Fibroblast of villous mesenchyme (primary cell): ENCODE data around the gene DCLRE1C. TPM values are rescaled to one million over a fixed set of nuclear protein-coding genes. Genes with fewer than 3 reads are reported as not detected.

ENCODE experiments used
- DNase-seq: peaks from one replicate; pipeline ENCODE4 v3.0.0-alpha.2; 2010; ENCODE audit warnings: low read depth
- H3K4me3 ChIP-seq: 2 replicates; pipeline ENCODE4 v1.5.1; 2011; ENCODE audit warnings: low read depth, mild to moderate bottlenecking, low read length
- total RNA-seq: library from RNA; depleted of rRNA; stranded (reverse); fragments of >200 nt; gene quantifications from 2 replicates; pipeline ENCODE4 v1.2.3, GENCODE V29; 2012
- TF ChIP-seq, protein P1 (sequence below): IDR thresholded peaks from 2 replicates; pipeline ENCODE4 v1.5.1; 2012; ENCODE audit warnings: low read depth, mild to moderate bottlenecking, low read length; ENCODE audit not compliant: insufficient read depth

The DCLRE1C gene
- total RNA-seq, 1 donor, result 9.5 TPM

DNA sequence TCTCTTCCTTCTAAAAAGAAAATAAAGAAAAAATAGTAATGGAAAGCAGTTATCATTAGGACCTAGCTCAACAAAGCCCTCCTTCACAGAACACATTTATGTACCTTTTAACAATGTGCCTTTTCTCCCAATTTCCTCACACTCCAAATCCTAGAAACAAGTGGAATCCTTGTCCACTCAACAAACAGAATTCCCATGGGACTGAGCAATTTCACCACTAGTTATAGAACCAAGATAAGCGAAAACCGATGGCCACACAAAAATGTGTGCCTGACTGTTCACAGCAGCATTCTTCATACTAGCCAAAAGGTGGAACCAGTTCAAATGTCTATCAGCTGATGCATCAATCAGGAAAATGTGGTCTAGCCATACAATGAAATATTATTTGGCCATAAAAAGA is 17.3 kb downstream of the DCLRE1C start:
- no peak overlapping the region for H3K4me3 ChIP-seq
- TF ChIP-seq, protein P1, sequence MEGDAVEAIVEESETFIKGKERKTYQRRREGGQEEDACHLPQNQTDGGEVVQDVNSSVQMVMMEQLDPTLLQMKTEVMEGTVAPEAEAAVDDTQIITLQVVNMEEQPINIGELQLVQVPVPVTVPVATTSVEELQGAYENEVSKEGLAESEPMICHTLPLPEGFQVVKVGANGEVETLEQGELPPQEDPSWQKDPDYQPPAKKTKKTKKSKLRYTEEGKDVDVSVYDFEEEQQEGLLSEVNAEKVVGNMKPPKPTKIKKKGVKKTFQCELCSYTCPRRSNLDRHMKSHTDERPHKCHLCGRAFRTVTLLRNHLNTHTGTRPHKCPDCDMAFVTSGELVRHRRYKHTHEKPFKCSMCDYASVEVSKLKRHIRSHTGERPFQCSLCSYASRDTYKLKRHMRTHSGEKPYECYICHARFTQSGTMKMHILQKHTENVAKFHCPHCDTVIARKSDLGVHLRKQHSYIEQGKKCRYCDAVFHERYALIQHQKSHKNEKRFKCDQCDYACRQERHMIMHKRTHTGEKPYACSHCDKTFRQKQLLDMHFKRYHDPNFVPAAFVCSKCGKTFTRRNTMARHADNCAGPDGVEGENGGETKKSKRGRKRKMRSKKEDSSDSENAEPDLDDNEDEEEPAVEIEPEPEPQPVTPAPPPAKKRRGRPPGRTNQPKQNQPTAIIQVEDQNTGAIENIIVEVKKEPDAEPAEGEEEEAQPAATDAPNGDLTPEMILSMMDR, result no peak
- no peak for DNase-seq

DNA sequence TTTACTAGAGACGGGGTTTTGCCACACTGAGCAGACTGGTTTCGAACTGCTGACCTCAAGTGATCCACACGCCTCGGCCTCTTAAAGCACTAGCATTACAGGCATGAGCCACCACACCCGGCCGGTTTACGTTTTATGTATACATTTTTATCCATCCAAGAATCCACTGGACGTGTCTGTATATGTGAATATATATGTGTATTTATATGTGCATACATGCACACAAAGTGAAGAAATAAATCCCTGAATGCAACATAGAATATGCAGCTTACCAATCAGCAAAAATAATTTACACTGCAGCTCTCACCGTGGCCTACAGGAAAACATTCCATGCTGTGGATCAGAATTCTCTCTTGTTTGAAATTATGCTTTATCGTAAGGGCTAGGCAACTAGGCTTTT is 23.3 kb downstream of the DCLRE1C start:
- H3K4me3 ChIP-seq, result no peak overlapping the region
- DNase-seq, result no peak
- TF ChIP-seq, protein P1, result no peak

- H3K4me3 ChIP-seq, result no peak overlapping the region
- TF ChIP-seq, protein P1, result no peak
- DNase-seq, result no peak
These were observed 27.0 kb downstream of the DCLRE1C start for GRCh38 chr10:14926722-14927416.

GRCh38 chr10:14926061-14926470 is 27.8 kb downstream of the DCLRE1C start:
- TF ChIP-seq, protein P1, result no peak
- DNase-seq, result no peak
- no peak overlapping the region for H3K4me3 ChIP-seq

GRCh38 chr10:14925268-14925667 is 28.6 kb downstream of the DCLRE1C start:
- TF ChIP-seq, protein P1, result no peak
- DNase-seq, result no peak
- H3K4me3 ChIP-seq, result no peak overlapping the region

GRCh38 chr10:14924013-14924412 is 29.9 kb downstream of the DCLRE1C start:
- H3K4me3 ChIP-seq, result no peak overlapping the region
- TF ChIP-seq, protein P1, result no peak
- no peak for DNase-seq

DNA sequence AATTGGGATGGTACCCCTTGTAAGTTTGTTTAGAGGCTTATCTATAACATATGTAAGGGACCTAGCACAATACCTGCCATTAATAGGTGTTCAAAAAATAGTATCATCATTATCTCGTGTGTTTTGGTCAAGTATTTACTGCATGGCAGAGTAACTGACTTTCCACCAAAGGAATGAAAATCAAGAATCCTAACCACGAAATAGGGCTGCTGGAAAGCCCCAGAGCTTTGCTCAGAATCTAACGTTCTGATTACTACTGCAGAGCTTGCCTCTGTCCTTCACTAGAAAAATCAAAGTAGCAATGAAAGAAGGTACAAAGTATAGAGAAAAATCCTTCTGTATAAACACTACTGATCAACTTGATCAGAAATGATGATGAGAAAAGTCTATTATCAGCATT is 34.9 kb downstream of the DCLRE1C start:
- no peak for DNase-seq
- TF ChIP-seq, protein P1, result no peak
- no peak overlapping the region for H3K4me3 ChIP-seq
